Measurements from ENCODE around the gene ABRAXAS1.
"Not testable (repeated sequence)": the region's sequence is repeated elsewhere in the genome, so short reads cannot be mapped to it uniquely, and the experiment has no call there.

ABRAXAS1 gene

GRCh38 chr4:83504503-83504902 is 19.6 kb upstream of the ABRAXAS1 start:
- no peak for DNase-seq (ENCODE audit: extremely low read depth, low read depth)
- TF ChIP-seq, protein P1, sequence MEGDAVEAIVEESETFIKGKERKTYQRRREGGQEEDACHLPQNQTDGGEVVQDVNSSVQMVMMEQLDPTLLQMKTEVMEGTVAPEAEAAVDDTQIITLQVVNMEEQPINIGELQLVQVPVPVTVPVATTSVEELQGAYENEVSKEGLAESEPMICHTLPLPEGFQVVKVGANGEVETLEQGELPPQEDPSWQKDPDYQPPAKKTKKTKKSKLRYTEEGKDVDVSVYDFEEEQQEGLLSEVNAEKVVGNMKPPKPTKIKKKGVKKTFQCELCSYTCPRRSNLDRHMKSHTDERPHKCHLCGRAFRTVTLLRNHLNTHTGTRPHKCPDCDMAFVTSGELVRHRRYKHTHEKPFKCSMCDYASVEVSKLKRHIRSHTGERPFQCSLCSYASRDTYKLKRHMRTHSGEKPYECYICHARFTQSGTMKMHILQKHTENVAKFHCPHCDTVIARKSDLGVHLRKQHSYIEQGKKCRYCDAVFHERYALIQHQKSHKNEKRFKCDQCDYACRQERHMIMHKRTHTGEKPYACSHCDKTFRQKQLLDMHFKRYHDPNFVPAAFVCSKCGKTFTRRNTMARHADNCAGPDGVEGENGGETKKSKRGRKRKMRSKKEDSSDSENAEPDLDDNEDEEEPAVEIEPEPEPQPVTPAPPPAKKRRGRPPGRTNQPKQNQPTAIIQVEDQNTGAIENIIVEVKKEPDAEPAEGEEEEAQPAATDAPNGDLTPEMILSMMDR (IDR thresholded peaks at IDR 0.05; ENCODE audit: low read depth, low read length) = no peak

DNA sequence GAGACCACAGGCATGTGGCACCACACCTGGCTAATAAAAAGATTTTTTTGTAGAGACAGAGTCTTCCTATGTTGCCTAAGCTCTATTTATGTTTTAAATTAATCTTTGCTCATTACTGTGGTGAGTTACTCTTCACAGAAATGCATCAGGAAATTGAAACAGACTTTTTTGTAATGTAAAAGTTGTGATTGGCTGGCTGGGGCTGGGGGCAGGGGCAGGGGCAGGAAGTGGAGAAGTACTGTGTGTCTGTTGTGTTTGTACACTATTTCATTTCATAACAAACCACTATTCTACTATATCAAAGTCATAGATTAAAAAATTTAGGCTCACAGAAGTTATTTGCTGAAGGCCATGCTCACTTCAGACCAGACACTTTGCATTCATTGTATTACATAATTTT is 19.1 kb upstream of the ABRAXAS1 start:
- TF ChIP-seq, protein P1 (IDR thresholded peaks at IDR 0.05; ENCODE audit: low read depth, low read length) = no peak
- DNase-seq (ENCODE audit: extremely low read depth, low read depth) = no peak

DNA sequence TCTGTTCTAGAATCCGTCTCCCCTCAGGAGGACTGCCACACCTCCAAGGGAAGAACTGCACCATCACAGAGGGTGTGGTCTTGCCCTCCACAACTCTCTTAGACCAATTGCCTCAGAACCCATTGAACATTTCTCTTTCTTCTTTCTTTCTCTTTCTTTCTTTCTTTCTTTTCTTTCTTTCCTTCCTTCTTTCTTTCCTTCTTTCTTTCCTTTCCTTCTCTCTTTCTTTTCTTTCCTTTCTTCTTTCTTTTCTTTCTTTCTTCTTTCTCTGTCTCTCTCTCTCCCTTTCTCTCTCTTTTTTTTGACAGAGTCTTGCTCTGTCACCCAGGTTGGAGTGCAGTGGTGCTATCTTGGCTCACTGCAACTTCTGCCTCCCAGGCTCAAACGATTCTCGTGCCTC is 16.8 kb upstream of the ABRAXAS1 start:
- DNase-seq (ENCODE audit: extremely low read depth, low read depth) = not testable (repeated sequence)

- TF ChIP-seq, protein P1 (IDR thresholded peaks at IDR 0.05; ENCODE audit: low read depth, low read length) = no peak
Observed at GRCh38 chr4:83498187-83498586, 13.3 kb upstream of the ABRAXAS1 start.

DNA sequence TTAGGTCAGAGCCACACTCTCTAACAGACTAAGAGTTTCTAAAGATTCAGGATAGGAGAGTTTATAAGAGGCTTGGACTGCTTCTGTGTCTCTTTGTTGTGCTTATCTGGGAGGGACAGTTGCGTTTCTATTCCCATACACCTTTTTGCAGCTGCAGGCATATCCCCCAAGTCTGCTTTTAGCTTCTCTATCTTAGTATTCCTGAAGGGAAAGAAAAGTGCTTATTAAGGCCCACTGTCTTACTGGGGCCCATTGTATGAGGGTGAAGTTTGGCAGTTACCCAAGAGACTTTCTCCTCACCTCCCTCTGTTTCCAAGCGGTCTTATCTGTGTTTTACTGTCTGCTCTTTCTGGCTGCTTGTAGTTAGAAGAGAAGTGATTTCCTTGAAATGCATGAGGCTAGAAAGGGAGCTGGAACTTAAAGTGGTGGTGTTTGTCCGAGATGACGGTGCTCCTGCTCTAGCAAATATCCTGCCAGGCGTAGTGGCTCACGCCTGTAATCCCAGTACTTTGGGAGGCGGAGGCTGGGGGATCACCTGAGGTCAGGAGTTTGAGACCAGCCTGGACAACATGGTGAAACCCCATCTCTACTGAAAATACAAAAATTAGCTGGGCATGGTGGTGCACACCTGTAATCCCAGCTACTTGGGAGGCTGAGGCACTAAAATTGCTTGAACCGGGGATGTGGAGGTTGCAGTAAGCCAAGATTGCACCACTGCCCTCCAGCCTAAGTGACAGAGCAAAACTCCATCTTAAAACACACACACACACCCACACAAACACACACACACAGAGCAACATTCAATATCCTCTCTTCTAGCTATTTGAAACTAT is 11.4 kb upstream of the ABRAXAS1 start:
- DNase-seq (ENCODE audit: extremely low read depth, low read depth) = not testable (repeated sequence)

More at GRCh38 chr4:83498187-83498586, 13.3 kb upstream of the ABRAXAS1 start:
- DNase-seq (ENCODE audit: extremely low read depth, low read depth) = no peak

DNA sequence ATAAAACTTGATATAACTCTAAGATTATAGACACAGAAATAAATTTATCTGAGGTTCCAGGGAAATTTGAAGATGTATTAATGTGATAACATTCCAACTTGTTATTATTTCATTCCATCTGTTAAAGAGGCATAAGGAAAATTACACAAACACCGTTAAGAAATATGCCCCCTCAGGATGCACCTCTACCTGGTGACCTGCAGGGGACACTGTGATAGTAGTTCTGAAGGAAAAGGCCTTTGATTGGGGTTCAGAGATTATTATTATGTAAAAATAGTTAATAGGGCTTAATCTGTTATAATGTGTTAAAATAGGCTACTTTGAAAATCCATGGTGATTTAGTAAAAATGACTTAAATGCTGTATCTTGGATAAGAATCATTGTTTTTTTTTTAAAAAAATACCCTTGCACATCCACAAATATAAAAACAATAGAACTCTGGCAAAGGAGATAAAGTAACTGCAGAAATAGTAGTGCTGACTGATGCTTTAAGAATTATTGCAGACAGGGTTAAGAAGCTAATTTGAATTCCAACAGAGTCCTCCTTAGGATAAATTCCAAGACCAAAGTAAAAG is 6.1 kb upstream of the ABRAXAS1 start:
- TF ChIP-seq, protein P1 (IDR thresholded peaks at IDR 0.05; ENCODE audit: low read depth, low read length) = peak; percentile 80
- no peak for DNase-seq (ENCODE audit: extremely low read depth, low read depth)

DNA sequence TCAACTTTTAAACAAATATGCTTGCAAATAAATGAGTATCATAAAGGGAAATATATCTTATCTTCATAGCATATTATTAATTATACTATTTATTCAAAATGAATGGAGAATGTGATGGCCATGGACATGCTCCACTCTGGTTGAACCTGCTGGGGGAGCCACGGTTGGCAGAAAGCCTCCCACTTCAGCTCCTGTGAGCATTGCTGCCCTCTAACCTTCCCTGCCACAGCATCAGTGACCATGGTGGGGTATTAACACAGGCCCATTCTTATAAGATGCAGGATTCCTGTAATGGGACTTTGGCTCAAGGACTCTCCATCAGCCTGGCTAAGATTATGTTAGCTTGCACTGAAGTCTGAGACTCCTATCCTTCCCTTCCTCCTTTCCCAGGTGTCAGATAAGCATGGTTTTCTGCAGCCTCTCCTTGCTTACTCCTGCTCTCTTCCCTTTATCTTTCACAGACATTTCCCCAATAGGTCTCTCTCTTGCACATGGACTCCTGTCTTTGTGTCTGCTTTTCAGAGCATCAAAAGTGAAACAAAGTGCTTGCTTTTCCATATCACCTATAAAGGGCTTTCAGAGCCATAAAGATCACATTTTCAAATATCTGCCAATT is 4.9 kb upstream of the ABRAXAS1 start:
- TF ChIP-seq, protein P1 (IDR thresholded peaks at IDR 0.05; ENCODE audit: low read depth, low read length) = no peak
- no peak for DNase-seq (ENCODE audit: extremely low read depth, low read depth)

GRCh38 chr4:83486457-83487129 is 1.7 kb upstream of the ABRAXAS1 start:
- DNase-seq (ENCODE audit: extremely low read depth, low read depth) = no peak
- TF ChIP-seq, protein P1 (IDR thresholded peaks at IDR 0.05; ENCODE audit: low read depth, low read length) = no peak

Data from AG09319 (cell line).